Erythroblast (primary cell): ENCODE measurements around the gene DPEP2.

Source experiments
- DNase-seq, 2 experiments: peaks; one replicate each; lab custom pipeline; 2025; lab: John Stamatoyannopoulos, UW
- GATA1 ChIP-seq: IDR thresholded peaks from 2 replicates; pipeline ENCODE4 v1.6.1; 2011; ENCODE audit warnings: low read depth, mild to moderate bottlenecking, control low read depth, low read length, moderate library complexity
- POLR2A ChIP-seq: IDR thresholded peaks from 2 replicates; pipeline ENCODE4 v1.6.1; 2011; ENCODE audit warnings: mild to moderate bottlenecking, low read length

The DPEP2 gene

GRCh38 chr16:67963292-67963661 lies 36.0 kb downstream of the DPEP2 start:
- TF ChIP-seq POLR2A (no peak), GATA1 (no peak)
- no peak for DNase-seq

- DNase-seq = no peak
Measured at GRCh38 chr16:67962135-67962534, 37.1 kb downstream of the DPEP2 start.

GRCh38 chr16:67961551-67961957 lies 37.7 kb downstream of the DPEP2 start:
- DNase-seq = no peak
- TF ChIP-seq POLR2A (no peak), GATA1 (no peak)

More at GRCh38 chr16:67962135-67962534, 37.1 kb downstream of the DPEP2 start:
- TF ChIP-seq GATA1 = no peak
- no peak for TF ChIP-seq POLR2A

GRCh38 chr16:67959536-67960329 lies 39.6 kb downstream of the DPEP2 start:
- DNase-seq = no peak
- TF ChIP-seq POLR2A (no peak), GATA1 (no peak)

- TF ChIP-seq POLR2A (no peak), GATA1 (no peak)
Measured at GRCh38 chr16:67957622-67958021, 41.7 kb downstream of the DPEP2 start.

GRCh38 chr16:67954421-67955196 lies 44.7 kb downstream of the DPEP2 start:
- no peak for TF ChIP-seq GATA1
- TF ChIP-seq POLR2A = no peak
- DNase-seq = no peak

More at GRCh38 chr16:67957622-67958021, 41.7 kb downstream of the DPEP2 start:
- DNase-seq = no peak

- TF ChIP-seq GATA1 (no peak), POLR2A (no peak)
- no peak for DNase-seq
Measured at GRCh38 chr16:67953641-67954375, 45.5 kb downstream of the DPEP2 start.

GRCh38 chr16:67951485-67951884 lies 47.8 kb downstream of the DPEP2 start:
- TF ChIP-seq GATA1 (no peak), POLR2A (no peak)

GRCh38 chr16:67950335-67950843 lies 48.9 kb downstream of the DPEP2 start:
- no peak for DNase-seq
- TF ChIP-seq GATA1 (no peak), POLR2A (peak; percentile 6)

More at GRCh38 chr16:67951485-67951884, 47.8 kb downstream of the DPEP2 start:
- no peak for DNase-seq

GRCh38 chr16:67949645-67950044 lies 49.6 kb downstream of the DPEP2 start:
- no peak for DNase-seq
- no peak for TF ChIP-seq POLR2A

GRCh38 chr16:67948015-67948414 lies 51.3 kb downstream of the DPEP2 start:
- TF ChIP-seq POLR2A (no peak), GATA1 (no peak)
- peak in 1 of 2 experiments; percentile 38 for DNase-seq

GRCh38 chr16:67946966-67947558 lies 52.2 kb downstream of the DPEP2 start:
- TF ChIP-seq GATA1 (no peak), POLR2A (no peak)
- no peak for DNase-seq

- DNase-seq = no peak
- TF ChIP-seq POLR2A = no peak
- no peak for TF ChIP-seq GATA1
Measured at GRCh38 chr16:67946128-67946569, 53.1 kb downstream of the DPEP2 start.

GRCh38 chr16:67945392-67945933 lies 53.8 kb downstream of the DPEP2 start:
- TF ChIP-seq POLR2A (no peak), GATA1 (no peak)
- DNase-seq = no peak
